SJCRH30 (cell line): ENCODE data around the gene WNT3A. TPM values are rescaled to one million over a fixed set of nuclear protein-coding genes. Genes with fewer than 3 reads are reported as not detected.

Experiments
- DNase-seq, 2 experiments: peaks; one replicate each; pipeline ENCODE4 v3.0.0-alpha.2; 2015 to 2020
- H3K27ac ChIP-seq: fragments of 250-450 bp; sonication (Bioruptor Pico); 2 replicates; pipeline ENCODE4 v1.5.1; 2020; ENCODE audit warnings: mild to moderate bottlenecking, moderate library complexity
- H3K27me3 ChIP-seq: fragments of 250-450 bp; sonication (Bioruptor Pico); 2 replicates; pipeline ENCODE4 v1.5.1; 2020; ENCODE audit warnings: mild to moderate bottlenecking, moderate library complexity
- H3K36me3 ChIP-seq: fragments of 250-450 bp; sonication (Bioruptor Pico); 2 replicates; pipeline ENCODE4 v1.5.1; 2020; ENCODE audit warnings: mild to moderate bottlenecking, moderate library complexity
- H3K4me1 ChIP-seq: fragments of 250-450 bp; sonication (Bioruptor Pico); 2 replicates; pipeline ENCODE4 v1.5.1; 2020; ENCODE audit warnings: mild to moderate bottlenecking, moderate library complexity
- H3K4me3 ChIP-seq: fragments of 250-450 bp; sonication (Bioruptor Pico); 2 replicates; pipeline ENCODE4 v1.5.1; 2020; ENCODE audit warnings: mild to moderate bottlenecking, moderate library complexity
- H3K9me3 ChIP-seq: fragments of 250-450 bp; sonication (Bioruptor Pico); replicated peaks from 2 replicates; pipeline ENCODE4 v1.5.1; 2020; ENCODE audit warnings: mild to moderate bottlenecking, moderate library complexity
- total RNA-seq: library from RNA; depleted of rRNA; stranded (reverse); fragments of >200 nt; shearing (Covaris generic); gene quantifications from 2 replicates; pipeline ENCODE4 v1.2.3, GENCODE V29; 2014

The WNT3A gene
- total RNA-seq, 1 experiment from 2014 or later = not detected

- no peak for DNase-seq
- Histone ChIP-seq H3K36me3 (no peaks in the 10 kb centered on the region), H3K27me3 (no peaks in the 10 kb centered on the region), H3K4me3 (no peak overlapping the region), H3K4me1 (no peaks in the 10 kb centered on the region), H3K9me3 (no peaks in the 10 kb centered on the region), H3K27ac (no peak overlapping the region)
Observed at GRCh38 chr1:228005511-228006033, 1.2 kb upstream of the WNT3A start.

- DNase-seq = no peak
- H3K27ac ChIP-seq = no peak overlapping the region
- no peaks in the 10 kb centered on the region for H3K36me3 ChIP-seq
- no peaks in the 10 kb centered on the region for H3K4me1 ChIP-seq
- H3K9me3 ChIP-seq = no peaks in the 10 kb centered on the region
- no peak overlapping the region for H3K4me3 ChIP-seq
- no peaks in the 10 kb centered on the region for H3K27me3 ChIP-seq
Observed at GRCh38 chr1:228006034-228006785, 588 bp upstream of the WNT3A start.

DNA sequence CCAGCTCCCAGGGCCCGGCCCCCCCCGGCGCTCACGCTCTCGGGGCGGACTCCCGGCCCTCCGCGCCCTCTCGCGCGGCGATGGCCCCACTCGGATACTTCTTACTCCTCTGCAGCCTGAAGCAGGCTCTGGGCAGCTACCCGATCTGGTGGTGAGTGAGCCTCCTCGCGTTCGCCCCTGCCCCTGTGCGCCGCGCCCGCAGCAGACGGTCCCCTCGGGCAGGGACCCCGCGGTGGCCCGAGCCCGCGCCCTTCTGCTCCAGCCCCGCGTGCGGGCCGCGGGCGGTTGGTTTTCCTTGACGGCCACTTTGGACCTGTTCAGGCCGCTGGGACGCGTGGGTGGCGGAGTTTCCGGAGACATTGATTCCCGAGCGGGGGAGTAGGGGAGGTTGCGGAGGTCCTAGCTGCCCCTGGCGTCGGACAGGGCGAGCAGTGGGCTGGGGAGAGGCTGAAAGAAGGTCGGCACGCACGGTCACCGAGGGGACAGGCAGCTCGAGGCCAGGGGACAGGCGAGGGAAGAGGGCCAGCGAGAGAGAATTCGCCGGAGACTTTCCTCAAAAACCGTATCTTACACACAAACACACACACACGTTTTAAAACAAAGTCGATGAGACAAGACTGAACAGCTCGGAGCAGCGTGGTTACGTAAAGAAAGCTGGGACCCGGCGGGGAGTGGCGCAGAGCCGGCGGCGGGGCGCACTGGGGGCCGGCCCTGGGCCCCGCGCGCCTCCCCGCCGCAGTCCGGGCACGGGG is 427 bp downstream of the WNT3A start:
- H3K36me3 ChIP-seq = no peaks in the 10 kb centered on the region
- H3K27me3 ChIP-seq = 0 out of 2 replicates have a peak, but pooled peaks cover 4% of the 10 kb centered on the region
- no peak for DNase-seq
- H3K27ac ChIP-seq = no peak overlapping the region
- no peak overlapping the region for H3K4me3 ChIP-seq
- H3K4me1 ChIP-seq = no peaks in the 10 kb centered on the region
- H3K9me3 ChIP-seq = no peaks in the 10 kb centered on the region

DNA sequence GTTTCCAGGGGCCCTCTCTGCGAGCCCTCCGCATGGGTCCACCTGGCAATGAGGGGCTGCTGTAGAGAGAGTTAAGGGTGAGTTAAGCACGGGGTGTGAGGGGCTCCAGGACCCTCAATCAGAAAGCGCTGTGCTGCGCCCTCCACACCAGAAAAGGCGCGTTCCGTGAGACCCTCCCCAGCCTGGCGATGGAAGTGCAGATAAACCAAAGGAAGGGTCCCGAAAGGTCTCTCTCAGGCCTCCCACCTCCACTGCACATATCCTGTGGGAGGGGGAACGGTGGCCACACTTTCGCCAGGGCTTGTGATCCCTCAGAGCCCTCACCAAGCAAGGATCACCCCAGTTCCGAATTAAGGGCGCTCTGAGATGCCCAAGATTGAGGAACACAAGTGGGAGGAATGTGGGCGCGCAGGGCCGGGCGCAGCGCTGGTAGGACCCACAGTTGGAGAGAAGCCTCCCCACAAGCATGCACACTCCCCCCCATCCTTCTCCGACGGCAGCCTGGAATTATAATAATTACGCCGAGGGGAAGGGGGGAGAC is 1.1 kb downstream of the WNT3A start:
- Histone ChIP-seq H3K9me3 (no peaks in the 10 kb centered on the region), H3K27ac (no peak overlapping the region), H3K4me1 (no peaks in the 10 kb centered on the region), H3K4me3 (no peak overlapping the region), H3K36me3 (no peaks in the 10 kb centered on the region), H3K27me3 (0 out of 2 replicates have a peak, but pooled peaks cover 5% of the 10 kb centered on the region)
- DNase-seq = no peak

GRCh38 chr1:228008391-228009115 is 1.8 kb downstream of the WNT3A start:
- Histone ChIP-seq H3K9me3 (no peaks in the 10 kb centered on the region), H3K27me3 (0 out of 2 replicates have a peak, but pooled peaks cover 8% of the 10 kb centered on the region), H3K36me3 (no peaks in the 10 kb centered on the region), H3K27ac (no peak overlapping the region), H3K4me1 (no peaks in the 10 kb centered on the region), H3K4me3 (no peak overlapping the region)
- DNase-seq = no peak

- no peak overlapping the region for H3K27ac ChIP-seq
- no peaks in the 10 kb centered on the region for H3K9me3 ChIP-seq
- no peaks in the 10 kb centered on the region for H3K36me3 ChIP-seq
- H3K4me1 ChIP-seq = no peaks in the 10 kb centered on the region
- DNase-seq = no peak
- 0 out of 2 replicates have a peak, but pooled peaks cover 8% of the 10 kb centered on the region for H3K27me3 ChIP-seq
- no peak overlapping the region for H3K4me3 ChIP-seq
Observed at GRCh38 chr1:228009116-228009827, 2.5 kb downstream of the WNT3A start.

DNA sequence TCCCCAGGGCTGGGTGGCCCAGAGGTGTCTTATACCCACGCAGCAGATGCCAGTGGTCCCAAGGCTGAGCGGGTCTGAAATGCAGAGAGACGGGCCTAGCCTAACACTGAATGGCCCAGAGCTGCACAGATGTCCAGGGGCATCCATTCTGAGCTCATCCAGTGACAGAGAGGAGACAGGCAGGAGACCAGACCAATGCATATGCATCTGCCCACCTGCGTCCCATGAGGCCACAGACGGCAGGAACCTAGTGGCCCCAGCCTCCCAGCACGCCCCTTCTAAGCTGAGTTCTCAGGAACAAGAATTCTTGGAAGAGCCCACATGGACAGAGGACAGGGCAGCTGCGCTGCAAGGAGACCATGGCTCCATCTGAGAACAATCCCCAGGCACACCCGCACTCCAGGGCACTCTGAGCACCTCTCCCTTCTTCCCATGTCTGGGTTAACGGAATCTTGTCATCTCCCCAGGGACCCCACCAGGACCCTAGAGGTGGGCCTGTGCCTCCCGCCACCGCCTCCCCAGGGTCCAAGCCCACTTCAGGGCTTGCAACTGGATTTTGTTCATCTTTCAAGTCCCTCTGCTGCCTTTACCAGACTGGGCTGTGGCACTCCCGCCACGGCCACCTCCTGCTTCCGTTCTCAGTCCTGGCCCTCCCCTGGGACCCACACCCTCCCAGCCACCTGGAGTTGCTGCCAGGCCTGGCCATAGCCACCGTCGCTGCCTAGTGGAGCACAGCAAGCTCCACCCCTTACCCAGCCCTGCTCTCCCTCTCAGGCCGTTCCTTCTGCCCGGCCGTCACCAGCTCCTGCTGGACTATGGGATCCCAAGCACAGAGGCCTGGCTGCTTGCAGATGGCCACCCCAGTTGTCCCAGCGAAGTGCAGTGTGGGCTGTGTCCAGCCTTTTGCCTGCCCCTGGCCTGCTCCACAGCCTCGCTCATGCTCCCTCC is 3.3 kb downstream of the WNT3A start:
- no peak for DNase-seq
- H3K4me3 ChIP-seq = no peak overlapping the region
- H3K27ac ChIP-seq = no peak overlapping the region
- peaks cover 3% of the 10 kb centered on the region; the same call in 1 of the 2 replicates for H3K4me1 ChIP-seq
- 0 out of 2 replicates have a peak, but pooled peaks cover 8% of the 10 kb centered on the region for H3K27me3 ChIP-seq
- H3K9me3 ChIP-seq = no peaks in the 10 kb centered on the region
- H3K36me3 ChIP-seq = no peaks in the 10 kb centered on the region

DNA sequence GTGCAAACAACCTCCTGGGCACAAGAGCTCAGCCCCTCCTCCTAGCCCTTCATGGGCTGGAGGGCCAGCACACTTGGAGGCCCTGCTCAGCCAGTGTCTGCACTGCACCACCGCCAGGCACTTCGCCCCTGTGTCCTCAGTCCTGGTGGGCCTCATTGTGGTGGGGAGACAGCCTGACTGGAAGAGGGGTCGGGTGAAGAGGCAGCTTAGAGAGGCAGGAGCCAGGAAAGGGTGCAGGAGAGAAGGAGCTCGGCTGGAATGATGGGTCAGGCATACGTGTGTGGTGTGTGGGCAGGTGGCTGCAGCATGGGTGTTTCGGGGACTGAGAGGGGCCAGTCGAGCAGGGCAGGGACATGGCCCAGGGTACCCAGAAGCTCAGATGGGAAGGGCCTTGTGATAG is 4.1 kb downstream of the WNT3A start:
- Histone ChIP-seq H3K27ac (no peak overlapping the region), H3K9me3 (no peaks in the 10 kb centered on the region), H3K36me3 (no peaks in the 10 kb centered on the region), H3K4me3 (no peak overlapping the region), H3K4me1 (peaks cover 4% of the 10 kb centered on the region; the same call in 1 of the 2 replicates), H3K27me3 (0 out of 2 replicates have a peak, but pooled peaks cover 8% of the 10 kb centered on the region)
- DNase-seq = no peak

DNA sequence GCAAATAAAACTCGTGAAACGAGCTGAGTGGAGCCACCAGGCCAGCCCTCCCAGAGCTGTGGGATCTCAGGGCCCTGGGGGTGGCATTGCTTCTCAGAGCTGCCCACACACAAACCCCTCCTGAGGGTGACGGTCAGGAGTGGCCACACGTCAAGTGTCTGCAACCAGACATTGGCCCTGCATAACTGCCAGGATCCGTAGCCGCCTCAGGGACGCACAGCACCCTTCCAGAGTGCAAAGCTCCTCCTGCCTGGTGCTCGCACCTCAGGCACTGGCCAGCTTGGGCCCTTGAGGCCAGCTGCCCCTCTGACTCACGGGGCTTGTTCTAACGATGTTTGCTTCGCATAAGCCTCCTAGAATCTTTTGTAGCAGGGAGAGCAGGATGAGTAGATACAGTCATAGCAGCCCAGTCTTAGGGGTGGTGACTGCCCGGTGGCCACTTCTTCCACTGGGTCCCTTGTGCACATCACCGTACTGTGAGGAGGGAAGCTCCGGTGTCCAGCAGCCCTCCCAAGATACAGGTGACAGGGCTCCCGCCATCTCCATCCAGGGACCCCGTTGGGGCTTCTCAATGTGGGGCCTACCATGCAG is 5.0 kb downstream of the WNT3A start:
- Histone ChIP-seq H3K27me3 (0 out of 2 replicates have a peak, but pooled peaks cover 8% of the 10 kb centered on the region), H3K9me3 (no peaks in the 10 kb centered on the region), H3K27ac (no peak overlapping the region), H3K4me3 (no peak overlapping the region), H3K4me1 (peaks cover 4% of the 10 kb centered on the region; the same call in 1 of the 2 replicates), H3K36me3 (no peaks in the 10 kb centered on the region)
- no peak for DNase-seq

DNA sequence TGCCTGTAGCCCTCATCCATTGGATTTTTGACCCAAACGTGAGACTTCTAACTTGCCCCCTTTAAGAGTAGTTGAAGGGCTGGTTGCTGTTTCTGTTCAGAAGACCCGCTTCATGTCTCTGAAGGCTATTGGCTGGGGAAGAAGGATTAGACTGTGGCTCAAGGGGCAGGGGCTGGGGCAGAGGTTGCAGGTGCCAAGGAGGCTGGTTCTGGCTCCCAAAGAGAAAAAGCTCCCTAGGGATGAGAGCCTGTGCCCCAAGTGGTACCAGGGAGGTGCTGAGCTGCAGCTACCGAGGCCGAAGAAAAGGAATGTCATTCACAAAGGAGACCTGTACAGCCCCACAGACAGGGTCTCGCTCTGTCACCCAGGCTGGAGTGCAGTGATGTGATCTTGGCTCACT is 5.8 kb downstream of the WNT3A start:
- Histone ChIP-seq H3K27ac (no peak overlapping the region), H3K9me3 (no peaks in the 10 kb centered on the region), H3K36me3 (no peaks in the 10 kb centered on the region), H3K4me1 (peaks cover 4% of the 10 kb centered on the region; the same call in 1 of the 2 replicates), H3K27me3 (0 out of 2 replicates have a peak, but pooled peaks cover 8% of the 10 kb centered on the region), H3K4me3 (no peak overlapping the region)
- no peak for DNase-seq

DNA sequence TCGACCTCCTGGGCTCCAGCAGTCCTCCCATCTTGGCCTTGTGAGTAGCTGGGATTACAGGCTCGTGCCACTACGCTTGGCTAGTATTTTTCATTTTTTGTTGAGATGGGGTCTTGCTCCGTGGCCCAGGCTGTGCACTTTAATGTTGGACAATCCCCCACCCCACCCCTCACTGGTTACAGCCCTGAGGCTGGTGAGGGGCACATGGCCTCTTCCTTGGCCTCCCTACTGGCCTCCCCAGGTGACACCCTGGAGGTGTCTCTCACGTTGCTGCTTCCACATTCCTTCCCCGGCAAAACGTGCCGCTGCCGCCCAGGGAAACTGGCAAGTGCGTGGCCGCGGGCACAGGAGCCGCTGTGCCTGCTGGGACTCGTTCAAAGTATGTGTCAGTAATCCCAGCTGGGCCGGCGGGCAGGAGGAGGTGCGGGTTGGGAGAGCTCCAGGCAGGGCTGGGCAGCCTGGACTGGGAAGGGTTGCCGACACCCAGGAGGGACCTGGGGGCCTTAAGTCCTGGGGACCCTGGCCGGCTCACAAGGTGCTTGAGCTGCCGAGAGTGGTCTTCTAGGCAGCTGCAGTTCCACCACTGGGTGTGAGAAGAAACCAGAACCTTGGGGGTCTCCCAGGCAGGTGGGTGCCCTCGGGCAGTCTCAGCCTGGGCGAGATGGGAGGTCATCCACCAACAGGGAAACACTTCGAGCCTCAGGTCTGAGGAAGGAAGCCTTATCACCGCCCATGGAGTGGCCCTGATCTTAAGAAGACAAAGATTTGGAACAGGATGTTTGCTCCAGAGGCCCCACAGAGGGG is 6.5 kb downstream of the WNT3A start:
- Histone ChIP-seq H3K27ac (no peak overlapping the region), H3K4me1 (peaks cover 4% of the 10 kb centered on the region; the same call in 1 of the 2 replicates), H3K4me3 (no peak overlapping the region), H3K27me3 (0 out of 2 replicates have a peak, but pooled peaks cover 8% of the 10 kb centered on the region), H3K36me3 (no peaks in the 10 kb centered on the region), H3K9me3 (no peaks in the 10 kb centered on the region)
- no peak for DNase-seq
